ENCODE data around the gene AUTS2. TPM values are rescaled to one million over a fixed set of nuclear protein-coding genes. Genes with fewer than 3 reads are reported as not detected.

AUTS2 gene
- total and polyA plus RNA-seq, 9 of the 15 experiments (the other 6 are each of a cell fraction or from before 2014, with no cell fraction given) = 0.58 TPM; not detected in 8

DNA sequence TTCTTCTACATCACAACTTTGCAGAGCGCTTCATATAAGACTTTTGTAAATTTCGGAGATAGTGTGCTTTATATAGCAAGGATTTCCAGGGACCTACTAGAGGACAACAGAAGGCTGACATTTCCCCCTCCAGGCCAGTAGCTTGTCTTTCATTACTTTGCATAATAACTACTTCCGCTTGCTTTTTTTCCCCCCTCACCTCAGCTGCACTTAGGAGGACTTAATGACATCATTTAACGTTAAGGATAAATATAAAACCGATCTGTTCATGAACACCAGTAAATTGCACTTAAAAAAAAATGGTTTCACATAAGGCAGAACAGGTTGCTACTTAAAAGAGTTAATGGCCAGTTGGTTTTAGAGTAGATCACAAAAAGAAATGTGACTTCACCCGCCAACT is 172.3 kb downstream of the AUTS2 start:
- H3K27ac ChIP-seq (ENCODE audit: extremely low read depth, low read depth, low read length) = no peak overlapping the region
- in situ Hi-C loops (cut with MboI) (no loop called here), intact Hi-C loops (cut with micrococcal nuclease) (no loop called here)
- no peaks in the 10 kb centered on the region for H4K20me1 ChIP-seq (replicated peaks; ENCODE audit: control insufficient read depth, insufficient read depth, low read length)
- no peak overlapping the region for H3K4me3 ChIP-seq
- ChIA-PET POLR2A (no interaction called here), CTCF (ENCODE audit: low intra/inter-chr PET ratio) (no interaction called here)
- H3K27me3 ChIP-seq (ENCODE audit: control insufficient read depth in 2 of 2, insufficient read depth in 2 of 2, low read length in 2 of 2) = peaks cover 0 to 5% of the 10 kb centered on the region in 2 experiments; a peak in 2 of 5 replicates
- ATAC-seq (no peak), DNase-seq (ENCODE audit: extremely low read depth in 1 of 4, low spot score in 3 of 4) (no peak), FAIRE-seq (no peak)
- no peaks in the 10 kb centered on the region for H3K79me2 ChIP-seq (ENCODE audit: control insufficient read depth, insufficient read depth, low read length)
- no peaks in the 10 kb centered on the region for H3K9me3 ChIP-seq (replicated peaks; ENCODE audit: control insufficient read depth, insufficient read depth, low read depth, low read length)
- no peaks in the 10 kb centered on the region for H3K4me1 ChIP-seq (replicated peaks in 1 of 2; ENCODE audit: control insufficient read depth in 2 of 2, insufficient read depth in 2 of 2, low read length in 2 of 2)
- BruUV-seq (replicated peaks) = no TSS peak
- WGBS (ENCODE audit: insufficient coverage, low coverage, missing lambda C conversion rate) = 0% methylated on average over 6 of the region's 6 CpGs
- no peaks in the 10 kb centered on the region for H3K9me1 ChIP-seq (ENCODE audit: control insufficient read depth, insufficient read depth, low read length)
- no peaks in the 10 kb centered on the region for H3K36me3 ChIP-seq (ENCODE audit: control insufficient read depth, insufficient read depth, low read length)
- no peak overlapping the region for H3K4me2 ChIP-seq (ENCODE audit: insufficient read depth, low read length)
- no peak overlapping the region for H3K9ac ChIP-seq (ENCODE audit: insufficient read depth in 1 of 2, low read depth in 2 of 2, low read length in 2 of 2)
- H2AFZ ChIP-seq (ENCODE audit: low read depth, low read length) = no peak overlapping the region
- TF ChIP-seq SOX6 (IDR thresholded peaks at IDR 0.05) (no peak), PHB2 (IDR thresholded peaks at IDR 0.05; ENCODE audit: low read depth) (no peak), ZFPM2 (CRISPR knock-in tag; IDR thresholded peaks at IDR 0.05) (no peak), NR2C2 (CRISPR knock-in tag; IDR thresholded peaks at IDR 0.05) (no peak), NR2C2 (tag; IDR thresholded peaks at IDR 0.05) (no peak), PML (IDR thresholded peaks at IDR 0.05; ENCODE audit: low read length) (no peak), ZNF212 (CRISPR knock-in tag; IDR thresholded peaks at IDR 0.05) (no peak), ZNF79 (CRISPR knock-in tag; IDR thresholded peaks at IDR 0.05; ENCODE audit: low read depth) (no peak), CREB1 (IDR thresholded peaks at IDR 0.05) (no peak), CREB1 (CRISPR knock-in tag; IDR thresholded peaks at IDR 0.05) (no peak), NR2F6 (CRISPR knock-in tag; IDR thresholded peaks at IDR 0.05) (no peak), PHF21A (IDR thresholded peaks at IDR 0.05; ENCODE audit: borderline replicate concordance, low read depth) (no peak)
- TF ChIP-seq, protein P1, sequence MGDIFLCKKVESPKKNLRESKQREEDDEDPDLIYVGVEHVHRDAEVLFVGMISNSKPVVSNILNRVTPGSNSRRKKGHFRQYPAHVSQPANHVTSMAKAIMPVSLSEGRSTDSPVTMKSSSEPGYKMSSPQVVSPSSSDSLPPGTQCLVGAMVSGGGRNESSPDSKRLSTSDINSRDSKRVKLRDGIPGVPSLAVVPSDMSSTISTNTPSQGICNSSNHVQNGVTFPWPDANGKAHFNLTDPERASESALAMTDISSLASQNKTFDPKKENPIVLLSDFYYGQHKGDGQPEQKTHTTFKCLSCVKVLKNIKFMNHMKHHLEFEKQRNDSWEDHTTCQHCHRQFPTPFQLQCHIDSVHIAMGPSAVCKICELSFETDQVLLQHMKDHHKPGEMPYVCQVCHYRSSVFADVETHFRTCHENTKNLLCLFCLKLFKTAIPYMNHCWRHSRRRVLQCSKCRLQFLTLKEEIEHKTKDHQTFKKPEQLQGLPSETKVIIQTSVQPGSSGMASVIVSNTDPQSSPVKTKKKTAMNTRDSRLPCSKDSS (IDR thresholded peaks at IDR 0.05; ENCODE audit: low read depth, partially characterized antibody) = no peak
- TF ChIP-seq, protein P2, sequence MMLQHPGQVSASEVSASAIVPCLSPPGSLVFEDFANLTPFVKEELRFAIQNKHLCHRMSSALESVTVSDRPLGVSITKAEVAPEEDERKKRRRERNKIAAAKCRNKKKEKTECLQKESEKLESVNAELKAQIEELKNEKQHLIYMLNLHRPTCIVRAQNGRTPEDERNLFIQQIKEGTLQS (IDR thresholded peaks at IDR 0.05) = no peak
- TF ChIP-seq, protein P2 (CRISPR knock-in tag; conservative IDR thresholded peaks at IDR 0.05) = no peak
- TF ChIP-seq, protein P3, sequence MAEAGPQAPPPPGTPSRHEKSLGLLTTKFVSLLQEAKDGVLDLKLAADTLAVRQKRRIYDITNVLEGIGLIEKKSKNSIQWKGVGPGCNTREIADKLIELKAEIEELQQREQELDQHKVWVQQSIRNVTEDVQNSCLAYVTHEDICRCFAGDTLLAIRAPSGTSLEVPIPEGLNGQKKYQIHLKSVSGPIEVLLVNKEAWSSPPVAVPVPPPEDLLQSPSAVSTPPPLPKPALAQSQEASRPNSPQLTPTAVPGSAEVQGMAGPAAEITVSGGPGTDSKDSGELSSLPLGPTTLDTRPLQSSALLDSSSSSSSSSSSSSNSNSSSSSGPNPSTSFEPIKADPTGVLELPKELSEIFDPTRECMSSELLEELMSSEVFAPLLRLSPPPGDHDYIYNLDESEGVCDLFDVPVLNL (CRISPR knock-in tag; IDR thresholded peaks at IDR 0.05; ENCODE audit: low read depth) = no peak
- TF ChIP-seq, protein P4, sequence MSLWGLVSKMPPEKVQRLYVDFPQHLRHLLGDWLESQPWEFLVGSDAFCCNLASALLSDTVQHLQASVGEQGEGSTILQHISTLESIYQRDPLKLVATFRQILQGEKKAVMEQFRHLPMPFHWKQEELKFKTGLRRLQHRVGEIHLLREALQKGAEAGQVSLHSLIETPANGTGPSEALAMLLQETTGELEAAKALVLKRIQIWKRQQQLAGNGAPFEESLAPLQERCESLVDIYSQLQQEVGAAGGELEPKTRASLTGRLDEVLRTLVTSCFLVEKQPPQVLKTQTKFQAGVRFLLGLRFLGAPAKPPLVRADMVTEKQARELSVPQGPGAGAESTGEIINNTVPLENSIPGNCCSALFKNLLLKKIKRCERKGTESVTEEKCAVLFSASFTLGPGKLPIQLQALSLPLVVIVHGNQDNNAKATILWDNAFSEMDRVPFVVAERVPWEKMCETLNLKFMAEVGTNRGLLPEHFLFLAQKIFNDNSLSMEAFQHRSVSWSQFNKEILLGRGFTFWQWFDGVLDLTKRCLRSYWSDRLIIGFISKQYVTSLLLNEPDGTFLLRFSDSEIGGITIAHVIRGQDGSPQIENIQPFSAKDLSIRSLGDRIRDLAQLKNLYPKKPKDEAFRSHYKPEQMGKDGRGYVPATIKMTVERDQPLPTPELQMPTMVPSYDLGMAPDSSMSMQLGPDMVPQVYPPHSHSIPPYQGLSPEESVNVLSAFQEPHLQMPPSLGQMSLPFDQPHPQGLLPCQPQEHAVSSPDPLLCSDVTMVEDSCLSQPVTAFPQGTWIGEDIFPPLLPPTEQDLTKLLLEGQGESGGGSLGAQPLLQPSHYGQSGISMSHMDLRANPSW (CRISPR knock-in tag; IDR thresholded peaks at IDR 0.05) = no peak
- TF ChIP-seq, protein P5, sequence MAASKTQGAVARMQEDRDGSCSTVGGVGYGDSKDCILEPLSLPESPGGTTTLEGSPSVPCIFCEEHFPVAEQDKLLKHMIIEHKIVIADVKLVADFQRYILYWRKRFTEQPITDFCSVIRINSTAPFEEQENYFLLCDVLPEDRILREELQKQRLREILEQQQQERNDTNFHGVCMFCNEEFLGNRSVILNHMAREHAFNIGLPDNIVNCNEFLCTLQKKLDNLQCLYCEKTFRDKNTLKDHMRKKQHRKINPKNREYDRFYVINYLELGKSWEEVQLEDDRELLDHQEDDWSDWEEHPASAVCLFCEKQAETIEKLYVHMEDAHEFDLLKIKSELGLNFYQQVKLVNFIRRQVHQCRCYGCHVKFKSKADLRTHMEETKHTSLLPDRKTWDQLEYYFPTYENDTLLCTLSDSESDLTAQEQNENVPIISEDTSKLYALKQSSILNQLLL (CRISPR knock-in tag; IDR thresholded peaks at IDR 0.05; ENCODE audit: borderline replicate concordance) = no peak
